Brain microvascular endothelial cell (primary cell): Measurements from ENCODE around the gene NSG1.

Experiments
- DNase-seq: peaks from one replicate; pipeline ENCODE4 v3.0.0-alpha.2; 2020
- H3K27ac ChIP-seq: fragments of 250-450 bp; sonication (Bioruptor Pico); 2 replicates; pipeline ENCODE4 v1.5.1; 2020; ENCODE audit warnings: mild to moderate bottlenecking, moderate library complexity
- H3K27me3 ChIP-seq: fragments of 250-450 bp; sonication (Bioruptor Pico); replicated peaks from 2 replicates; pipeline ENCODE4 v1.5.1; 2020; ENCODE audit warnings: mild to moderate bottlenecking
- H3K36me3 ChIP-seq: fragments of 250-450 bp; sonication (Bioruptor Pico); replicated peaks from 2 replicates; pipeline ENCODE4 v1.5.1; 2020; ENCODE audit warnings: mild to moderate bottlenecking
- H3K4me3 ChIP-seq: 2 replicates; pipeline ENCODE4 v1.5.1; 2011; ENCODE audit warnings: low read depth, mild to moderate bottlenecking, control low read depth, low read length, moderate library complexity
- in situ Hi-C: cut with HindIII; loops from 2 replicates; pipeline ENCODE4 v1.10.0; 2017; ENCODE audit warnings: low sequenced_read_pairs, low pct_ligation_motif_present
- TF ChIP-seq, protein P1 (sequence below): IDR thresholded peaks from 2 replicates; pipeline ENCODE4 v1.5.1; 2011; ENCODE audit warnings: low read depth, mild to moderate bottlenecking, moderate library complexity, low read length, control low read depth, inconsistent platforms; ENCODE audit errors: missing control alignments

NSG1 gene

DNA sequence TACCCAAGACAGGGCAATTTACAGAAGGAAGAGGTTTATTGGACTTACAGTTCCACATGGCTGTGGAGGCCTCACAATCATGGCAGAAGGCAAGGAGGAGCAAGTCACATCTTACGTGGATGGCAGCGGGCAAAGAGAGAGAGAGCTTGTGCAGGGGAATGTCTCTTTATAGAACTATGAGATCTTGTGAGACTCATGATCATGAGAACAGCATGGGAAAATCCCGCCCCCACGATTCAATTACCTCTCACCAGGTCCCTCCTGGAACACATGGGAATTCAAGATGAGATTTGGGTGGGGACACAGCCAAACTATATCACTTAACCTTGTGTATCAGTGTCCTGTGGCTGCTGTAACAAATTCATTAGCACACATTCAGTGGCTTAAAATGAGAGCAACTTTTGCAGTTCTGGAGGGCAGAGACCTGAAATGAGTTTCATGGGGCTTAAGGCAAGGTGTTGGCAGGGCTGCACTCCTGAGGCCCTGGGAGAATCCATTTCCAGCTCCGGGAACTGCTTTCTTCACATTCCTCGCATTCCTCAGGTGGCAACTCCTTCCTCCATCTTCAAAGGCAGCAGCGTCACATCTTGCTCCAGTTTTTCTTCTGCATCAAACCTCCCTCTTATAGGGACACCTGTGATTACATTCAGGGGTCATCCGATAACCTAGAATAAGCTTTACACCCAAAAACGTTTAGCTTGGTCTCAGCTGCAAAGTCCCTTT lies 22.3 kb upstream of the NSG1 start:
- no peaks in the 10 kb centered on the region for H3K36me3 ChIP-seq
- in situ Hi-C loops = no loop called here
- TF ChIP-seq, protein P1, sequence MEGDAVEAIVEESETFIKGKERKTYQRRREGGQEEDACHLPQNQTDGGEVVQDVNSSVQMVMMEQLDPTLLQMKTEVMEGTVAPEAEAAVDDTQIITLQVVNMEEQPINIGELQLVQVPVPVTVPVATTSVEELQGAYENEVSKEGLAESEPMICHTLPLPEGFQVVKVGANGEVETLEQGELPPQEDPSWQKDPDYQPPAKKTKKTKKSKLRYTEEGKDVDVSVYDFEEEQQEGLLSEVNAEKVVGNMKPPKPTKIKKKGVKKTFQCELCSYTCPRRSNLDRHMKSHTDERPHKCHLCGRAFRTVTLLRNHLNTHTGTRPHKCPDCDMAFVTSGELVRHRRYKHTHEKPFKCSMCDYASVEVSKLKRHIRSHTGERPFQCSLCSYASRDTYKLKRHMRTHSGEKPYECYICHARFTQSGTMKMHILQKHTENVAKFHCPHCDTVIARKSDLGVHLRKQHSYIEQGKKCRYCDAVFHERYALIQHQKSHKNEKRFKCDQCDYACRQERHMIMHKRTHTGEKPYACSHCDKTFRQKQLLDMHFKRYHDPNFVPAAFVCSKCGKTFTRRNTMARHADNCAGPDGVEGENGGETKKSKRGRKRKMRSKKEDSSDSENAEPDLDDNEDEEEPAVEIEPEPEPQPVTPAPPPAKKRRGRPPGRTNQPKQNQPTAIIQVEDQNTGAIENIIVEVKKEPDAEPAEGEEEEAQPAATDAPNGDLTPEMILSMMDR = no peak
- no peak for DNase-seq
- H3K27me3 ChIP-seq = no peaks in the 10 kb centered on the region
- H3K4me3 ChIP-seq = no peak overlapping the region
- no peak overlapping the region for H3K27ac ChIP-seq

DNA sequence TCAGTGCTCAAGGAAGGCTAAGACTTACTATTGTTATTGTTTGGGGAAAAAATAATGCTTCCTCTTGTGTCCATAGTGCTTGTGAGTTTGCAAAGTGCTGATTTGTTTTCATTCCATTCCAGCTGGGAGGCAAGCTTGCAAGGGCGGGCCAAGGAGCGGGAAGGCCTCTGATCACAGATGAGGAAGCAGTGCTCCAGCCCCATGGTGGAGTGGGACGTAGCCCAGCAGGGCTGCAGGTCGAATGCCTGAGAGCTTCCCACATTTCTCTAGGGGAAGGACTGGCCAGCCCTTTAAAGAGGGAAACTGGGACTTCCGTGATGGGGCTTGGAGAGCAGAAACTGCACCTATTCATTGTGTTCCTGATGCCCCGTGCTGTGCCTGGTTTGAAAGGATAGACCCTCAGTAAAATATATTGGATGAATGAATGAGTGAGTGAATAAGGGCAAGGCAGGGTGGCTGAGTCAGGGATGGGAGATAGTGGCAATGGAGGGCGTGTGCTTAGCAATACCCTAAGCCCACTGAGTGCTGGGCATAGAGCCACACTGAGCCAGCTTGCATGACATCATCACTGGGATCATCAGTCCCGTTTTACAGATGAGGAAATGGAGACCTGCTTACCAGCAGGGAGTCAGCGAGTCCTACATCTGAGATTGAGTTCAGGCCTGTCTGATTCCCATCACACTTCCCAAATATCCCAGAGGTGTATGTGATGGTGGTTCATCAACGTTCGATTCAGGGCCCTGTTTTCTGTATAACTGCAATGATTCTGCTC lies 17.9 kb upstream of the NSG1 start:
- no peak for DNase-seq
- H3K4me3 ChIP-seq = no peak overlapping the region
- in situ Hi-C loops = no loop called here
- no peaks in the 10 kb centered on the region for H3K36me3 ChIP-seq
- no peak overlapping the region for H3K27ac ChIP-seq
- no peaks in the 10 kb centered on the region for H3K27me3 ChIP-seq
- TF ChIP-seq, protein P1 = no peak

DNA sequence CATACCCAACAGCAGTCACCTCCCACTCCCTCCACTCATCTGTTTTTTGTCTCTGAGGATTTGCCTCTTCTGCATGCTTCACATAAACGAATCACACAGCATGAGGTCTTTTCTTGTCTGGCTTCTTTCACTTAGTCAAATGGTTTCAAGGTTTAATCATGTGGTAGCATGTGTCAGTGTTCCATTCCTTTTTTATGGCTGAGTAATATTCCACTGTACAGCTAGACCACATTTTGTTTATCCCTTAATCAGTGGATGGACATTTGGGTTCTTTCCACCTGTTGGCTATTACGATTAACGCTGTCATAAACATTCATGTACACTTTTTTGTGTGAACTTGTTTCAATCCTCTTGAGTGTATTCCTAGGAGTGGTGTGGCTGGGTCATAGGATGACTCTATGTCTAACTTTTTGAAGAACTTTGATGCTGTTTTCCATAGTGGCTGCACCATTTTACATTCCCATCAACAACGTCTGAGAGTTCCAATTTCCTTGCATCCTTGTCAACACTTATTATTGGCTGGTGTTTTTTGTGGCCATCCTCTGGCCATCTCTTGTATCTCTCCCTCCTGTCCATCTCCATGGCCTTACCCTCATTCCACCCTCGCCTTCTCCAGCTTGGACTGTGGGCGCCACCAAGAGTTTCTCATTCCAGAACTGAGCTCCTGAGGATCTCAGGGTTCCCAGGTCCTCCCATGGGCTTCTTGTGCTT lies 12.4 kb upstream of the NSG1 start:
- H3K36me3 ChIP-seq = no peaks in the 10 kb centered on the region
- in situ Hi-C loops = no loop called here
- DNase-seq = no peak
- H3K4me3 ChIP-seq = no peak overlapping the region
- H3K27me3 ChIP-seq = peaks cover 2% of the 10 kb centered on the region
- TF ChIP-seq, protein P1 = no peak
- no peak overlapping the region for H3K27ac ChIP-seq

DNA sequence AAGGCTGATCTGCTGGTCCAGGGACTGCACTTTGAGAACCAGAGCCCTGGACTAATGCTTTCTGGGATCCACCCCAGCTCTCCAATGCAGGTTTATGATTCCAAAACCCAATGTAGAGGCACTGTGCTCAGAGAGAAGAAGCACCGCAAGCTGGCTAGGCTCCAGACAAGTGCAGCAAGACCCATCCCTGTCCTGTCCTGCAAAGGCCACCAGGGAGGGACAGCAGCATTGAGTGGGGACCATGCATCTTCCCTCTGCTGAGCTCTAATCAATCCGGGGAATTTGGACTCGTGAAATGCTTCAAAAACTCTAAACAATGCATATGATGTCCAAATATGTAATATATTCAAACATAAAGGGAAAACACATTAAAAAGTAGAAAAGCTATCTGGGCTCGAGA lies 10.8 kb upstream of the NSG1 start:
- no peak overlapping the region for H3K4me3 ChIP-seq
- H3K27me3 ChIP-seq = peaks cover 2% of the 10 kb centered on the region
- in situ Hi-C loops = no loop called here
- DNase-seq = no peak
- H3K36me3 ChIP-seq = no peaks in the 10 kb centered on the region
- TF ChIP-seq, protein P1 = no peak
- no peak overlapping the region for H3K27ac ChIP-seq

DNA sequence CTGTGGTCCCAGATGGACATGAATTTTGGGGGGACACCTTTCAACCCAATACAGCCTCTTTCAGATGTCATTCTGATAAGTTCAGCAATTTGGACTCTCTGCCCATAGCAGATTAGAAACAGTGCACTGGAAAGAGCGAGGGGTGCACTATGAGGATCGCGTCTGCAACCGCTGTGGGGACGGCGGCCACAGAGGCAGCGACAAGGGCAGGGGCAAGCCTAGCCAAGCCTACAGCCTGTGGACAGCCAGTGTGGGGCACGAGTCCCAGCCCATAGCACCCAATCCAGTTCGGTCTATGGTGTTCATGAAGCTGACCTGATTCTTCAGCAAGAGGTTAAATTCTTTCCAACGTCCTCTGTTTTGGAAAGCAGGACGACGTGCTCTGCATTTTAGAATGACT lies 9.7 kb upstream of the NSG1 start:
- H3K36me3 ChIP-seq = no peaks in the 10 kb centered on the region
- no peak overlapping the region for H3K4me3 ChIP-seq
- no peak for DNase-seq
- in situ Hi-C loops = no loop called here
- peaks cover 4% of the 10 kb centered on the region for H3K27me3 ChIP-seq
- TF ChIP-seq, protein P1 = no peak
- no peak overlapping the region for H3K27ac ChIP-seq
